Right atrium auricular region (tissue), 2 donors: ENCODE data around the gene RNF130. TPM values are rescaled to one million over a fixed set of nuclear protein-coding genes. Genes with fewer than 3 reads are reported as not detected.

Experiments used
- DNase-seq: peaks from one replicate; pipeline ENCODE4 v3.0.0-alpha.2; 2019; ENCODE audit warnings: low spot score
- H3K27ac ChIP-seq, 2 donors: fragments of 200-600 bp; sonication (generic); 1 replicate in 1 of 2; 2 replicates in 1 of 2; pipeline ENCODE4 v1.5.1; 2016 to 2019
- H3K27me3 ChIP-seq, 2 donors: fragments of 200-600 bp; sonication (generic); one replicate each; pipeline versions ENCODE4 v1.5.1 to v1.6.0; 2017 to 2019
- H3K36me3 ChIP-seq: fragments of 200-600 bp; sonication (generic); one replicate; pipeline ENCODE4 v1.5.1; 2016
- H3K4me1 ChIP-seq, 2 donors: fragments of 200-600 bp; sonication (generic); one replicate each; pipeline versions ENCODE4 v1.5.1 to v1.6.0; 2017 to 2019
- H3K4me3 ChIP-seq, 2 donors: fragments of 200-600 bp; sonication (generic); 1 replicate in 1 of 2; 2 replicates in 1 of 2; pipeline ENCODE4 v1.5.1; 2017 to 2019; ENCODE audit warnings: mild to moderate bottlenecking in 1 of 2, moderate library complexity in 1 of 2
- H3K9me3 ChIP-seq, 2 donors: fragments of 200-600 bp; sonication (generic); one replicate each; pipeline ENCODE4 v1.5.1; 2019
- CTCF ChIP-seq, 2 donors: fragments of 200-600 bp; sonication (generic); IDR thresholded peaks; one replicate each; pipeline ENCODE4 v1.5.1; 2019; ENCODE audit warnings: antibody characterized with exemption in 2 of 2
- total RNA-seq, 2 donors: library from RNA; depleted of rRNA; stranded (reverse); fragments of >200 nt; gene quantifications; one replicate each; pipeline ENCODE4 v1.1.0, GENCODE V29; 2016

RNF130 gene
- total RNA-seq, 2 donors from 2014 or later, result 42.9 to 51.3 TPM

- no peak overlapping the region for H3K27ac ChIP-seq
- peaks cover 17% of the 10 kb centered on the region for H3K36me3 ChIP-seq
- peaks cover 0 to 16% of the 10 kb centered on the region in 2 donors for H3K9me3 ChIP-seq
- no peak for TF ChIP-seq CTCF (IDR thresholded peaks at IDR 0.05)
- H3K4me1 ChIP-seq, result no peaks in the 10 kb centered on the region
- no peaks in the 10 kb centered on the region for H3K27me3 ChIP-seq
- no peak overlapping the region for H3K4me3 ChIP-seq
- DNase-seq, result no peak
Observed at GRCh38 chr5:180034564-180034963, 37.0 kb downstream of the RNF130 start.

GRCh38 chr5:180027459-180028089 lies 44.0 kb downstream of the RNF130 start:
- no peaks in the 10 kb centered on the region for H3K9me3 ChIP-seq
- H3K36me3 ChIP-seq, result no peaks in the 10 kb centered on the region
- DNase-seq, result no peak
- TF ChIP-seq CTCF (IDR thresholded peaks at IDR 0.05), result no peak
- no peaks in the 10 kb centered on the region for H3K27me3 ChIP-seq
- H3K27ac ChIP-seq, result no peak overlapping the region
- H3K4me3 ChIP-seq, result no peak overlapping the region
- peaks cover 0 to 20% of the 10 kb centered on the region in 2 donors for H3K4me1 ChIP-seq

GRCh38 chr5:180026734-180027458 lies 44.7 kb downstream of the RNF130 start:
- no peaks in the 10 kb centered on the region for H3K9me3 ChIP-seq
- H3K27me3 ChIP-seq, result no peaks in the 10 kb centered on the region
- no peak overlapping the region for H3K4me3 ChIP-seq
- no peak for DNase-seq
- H3K36me3 ChIP-seq, result no peaks in the 10 kb centered on the region
- no peak for TF ChIP-seq CTCF (IDR thresholded peaks at IDR 0.05)
- no peak overlapping the region for H3K27ac ChIP-seq
- peaks cover 0 to 20% of the 10 kb centered on the region in 2 donors for H3K4me1 ChIP-seq

- Histone ChIP-seq H3K4me3 (no peak overlapping the region), H3K36me3 (no peaks in the 10 kb centered on the region), H3K4me1 (peaks cover 0 to 20% of the 10 kb centered on the region in 2 donors), H3K9me3 (no peaks in the 10 kb centered on the region), H3K27me3 (no peaks in the 10 kb centered on the region), H3K27ac (no peak overlapping the region)
- no peak for TF ChIP-seq CTCF (IDR thresholded peaks at IDR 0.05)
- DNase-seq, result no peak
Observed at GRCh38 chr5:180026320-180026719, 45.2 kb downstream of the RNF130 start.

- peaks cover 0 to 9% of the 10 kb centered on the region in 2 donors for H3K4me1 ChIP-seq
- H3K27me3 ChIP-seq, result no peaks in the 10 kb centered on the region
- no peak for DNase-seq
- H3K36me3 ChIP-seq, result peaks cover 7% of the 10 kb centered on the region
- no peak overlapping the region for H3K27ac ChIP-seq
- H3K9me3 ChIP-seq, result no peaks in the 10 kb centered on the region
- H3K4me3 ChIP-seq, result no peak overlapping the region
- no peak for TF ChIP-seq CTCF (IDR thresholded peaks at IDR 0.05)
Observed at GRCh38 chr5:180021900-180022299, 49.7 kb downstream of the RNF130 start.
